CD4-positive, CD25-positive, alpha-beta regulatory T cell (primary cell): ENCODE results near the gene LCE1D. TPM values are rescaled to one million over a fixed set of nuclear protein-coding genes. Genes with fewer than 3 reads are reported as not detected.

Experiments
- ATAC-seq, 2 donors: fragments of 150-1000 bp; cut with Tn5 transposase; one replicate each; pipeline ENCODE4 v1.10.0; 2021; ENCODE audit warnings: low read depth in 2 of 2, moderate number of reproducible peaks in 2 of 2, moderate library complexity in 1 of 2
- DNase-seq, 3 donors: peaks; one replicate each; pipeline versions ENCODE4 v3.0.0 to v3.0.0-alpha.2; 2012 to 2022; ENCODE audit warnings: mixed read lengths in 1 of 3
- H3K27ac ChIP-seq: one replicate; pipeline ENCODE4 v1.7.0; 2013; ENCODE audit warnings: mild to moderate bottlenecking, low read length; ENCODE audit not compliant: insufficient read depth, poor library complexity, severe bottlenecking
- H3K27me3 ChIP-seq: one replicate; pipeline ENCODE4 v1.7.0; 2013; ENCODE audit warnings: low read length; ENCODE audit not compliant: control insufficient read depth, insufficient read depth
- H3K36me3 ChIP-seq: one replicate; pipeline ENCODE4 v1.7.0; 2013; ENCODE audit warnings: mild to moderate bottlenecking, low read length, moderate library complexity; ENCODE audit not compliant: control insufficient read depth, insufficient read depth
- H3K4me1 ChIP-seq: 2 replicates; pipeline ENCODE4 v1.7.0; 2013; ENCODE audit warnings: mild to moderate bottlenecking, low read length; ENCODE audit not compliant: insufficient read depth, control insufficient read depth, poor library complexity, severe bottlenecking
- H3K4me3 ChIP-seq: one replicate; pipeline ENCODE4 v1.7.0; 2013; ENCODE audit warnings: low read depth, mild to moderate bottlenecking, low read length, moderate library complexity
- H3K9me3 ChIP-seq, 2 experiments: 1 replicate in 1 of 2; 2 replicates in 1 of 2; pipeline ENCODE4 v1.7.0; 2013; ENCODE audit warnings: low read length in 2 of 2, mild to moderate bottlenecking in 1 of 2, moderate library complexity in 1 of 2; ENCODE audit not compliant: control insufficient read depth in 2 of 2
- H3K27ac Mint-ChIP-seq, 3 donors: one replicate each; pipeline ENCODE4 v1.8.0; 2020 to 2022; ENCODE audit warnings: mild to moderate bottlenecking in 3 of 3, mixed read lengths in 3 of 3, moderate library complexity in 2 of 3
- H3K27me3 Mint-ChIP-seq: one replicate; pipeline ENCODE4 v1.8.0; 2022; ENCODE audit warnings: mild to moderate bottlenecking, mixed read lengths
- H3K36me3 Mint-ChIP-seq: one replicate; pipeline ENCODE4 v1.8.0; 2020; ENCODE audit warnings: mixed read lengths
- H3K4me1 Mint-ChIP-seq, 4 donors: one replicate each; pipeline ENCODE4 v1.8.0; 2020 to 2022; ENCODE audit warnings: mixed read lengths in 4 of 4, mild to moderate bottlenecking in 1 of 4
- H3K4me3 Mint-ChIP-seq, 4 donors: one replicate each; pipeline ENCODE4 v1.8.0; 2020 to 2022; ENCODE audit warnings: mild to moderate bottlenecking in 4 of 4, mixed read lengths in 4 of 4, moderate library complexity in 3 of 4
- H3K9me3 Mint-ChIP-seq, 7 donors: one replicate each; pipeline ENCODE4 v1.8.0; 2020 to 2022; ENCODE audit warnings: mixed read lengths in 7 of 7, mild to moderate bottlenecking in 3 of 7, moderate library complexity in 2 of 7
- polyA plus RNA-seq, 4 donors: library from polyadenylated mRNA; unstranded; fragments of 300-500 nt; fragmentation: Illumina TruSeq; gene quantifications; one replicate each; pipeline ENCODE4 v1.2.3, GENCODE V29; 2021
- total RNA-seq: library from RNA; stranded (reverse); gene quantifications from one replicate; pipeline ENCODE4 v1.2.3, GENCODE V29; 2022

LCE1D gene
- total and polyA plus RNA-seq, 5 donors from 2014 or later: not detected

DNA sequence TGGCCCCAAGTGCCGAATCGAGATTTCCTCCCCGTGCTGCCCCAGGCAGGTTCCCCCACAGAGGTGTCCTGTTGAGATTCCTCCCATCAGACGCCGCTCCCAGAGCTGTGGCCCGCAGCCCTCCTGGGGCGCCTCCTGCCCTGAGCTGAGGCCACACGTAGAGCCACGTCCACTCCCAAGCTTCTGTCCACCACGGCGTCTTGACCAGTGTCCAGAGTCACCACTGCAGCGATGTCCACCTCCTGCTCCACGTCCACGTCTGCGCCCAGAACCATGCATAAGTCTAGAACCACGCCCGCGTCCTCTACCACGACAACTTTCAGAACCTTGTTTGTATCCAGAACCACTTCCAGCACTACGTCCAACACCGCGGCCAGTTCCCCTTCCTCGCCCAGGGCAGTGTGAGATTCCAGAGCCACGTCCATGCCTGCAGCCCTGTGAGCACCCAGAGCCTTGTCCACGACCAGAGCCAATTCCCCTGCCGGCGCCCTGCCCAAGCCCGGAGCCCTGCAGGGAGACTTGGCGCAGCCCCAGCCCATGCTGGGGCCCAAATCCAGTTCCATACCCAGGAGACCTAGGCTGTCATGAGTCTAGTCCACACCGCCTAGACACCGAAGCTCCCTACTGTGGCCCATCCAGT is 35.9 kb upstream of the LCE1D start:
- no peaks in the 10 kb centered on the region for H3K36me3 Mint-ChIP-seq

DNA sequence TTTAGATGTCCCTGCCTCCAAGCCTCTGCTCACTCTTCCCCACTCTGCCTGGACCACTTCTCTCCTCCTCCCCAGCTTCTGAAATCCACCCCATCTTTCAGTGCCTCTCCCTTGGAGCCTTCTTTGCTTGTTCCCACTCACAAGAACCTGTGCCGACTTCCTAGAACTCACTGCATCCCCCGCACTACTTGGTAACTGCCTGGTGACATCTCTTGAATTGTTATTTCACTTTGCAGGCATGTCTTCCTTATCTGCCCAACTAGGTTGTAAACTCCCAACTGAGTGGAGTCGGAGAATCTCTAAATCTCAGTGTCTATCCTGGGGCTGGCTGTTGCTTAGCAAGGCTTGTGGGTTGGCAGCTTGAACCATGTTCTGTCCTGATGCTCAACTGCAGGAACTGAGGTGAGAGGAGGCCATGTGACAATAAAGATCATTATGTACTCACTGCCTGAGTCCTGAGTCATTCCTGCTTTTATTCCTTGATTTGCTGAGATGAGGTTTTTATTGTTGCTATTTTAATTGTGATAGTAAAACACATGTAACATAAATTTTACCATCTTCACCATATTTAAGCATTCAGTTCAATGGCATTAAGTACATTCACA is 34.8 kb upstream of the LCE1D start:
- H3K36me3 Mint-ChIP-seq: no peaks in the 10 kb centered on the region
- H3K4me3 Mint-ChIP-seq: no peak overlapping the region
- no peak overlapping the region for H3K4me3 ChIP-seq
- peak overlapping the region in 1 of 3 donors; percentile 40 for H3K27ac Mint-ChIP-seq
- no peaks in the 10 kb centered on the region for H3K4me1 ChIP-seq
- no peaks in the 10 kb centered on the region for H3K9me3 ChIP-seq
- no peaks in the 10 kb centered on the region for H3K27me3 ChIP-seq
- H3K27me3 Mint-ChIP-seq: peaks cover 9% of the 10 kb centered on the region
- no peaks in the 10 kb centered on the region for H3K36me3 ChIP-seq
- peaks cover 0 to 5% (median 0%) of the 10 kb centered on the region in 7 donors for H3K9me3 Mint-ChIP-seq
- H3K27ac ChIP-seq: no peak overlapping the region
- ATAC-seq (no peak), DNase-seq (no peak)
- no peaks in the 10 kb centered on the region for H3K4me1 Mint-ChIP-seq

More for the DNA sequence above, 35.9 kb upstream of the LCE1D start:
- Histone ChIP-seq H3K27me3 (no peaks in the 10 kb centered on the region), H3K4me1 (no peaks in the 10 kb centered on the region), H3K4me3 (no peak overlapping the region), H3K27ac (no peak overlapping the region), H3K9me3 (no peaks in the 10 kb centered on the region), H3K36me3 (no peaks in the 10 kb centered on the region)
- DNase-seq: no peak
- Mint-ChIP-seq H3K4me1 (no peaks in the 10 kb centered on the region), H3K27ac (no peak overlapping the region), H3K9me3 (peaks cover 0 to 5% (median 0%) of the 10 kb centered on the region in 7 donors), H3K4me3 (peak overlapping the region in 1 of 4 donors; percentile 24), H3K27me3 (peaks cover 9% of the 10 kb centered on the region)
- ATAC-seq: no peak

DNA sequence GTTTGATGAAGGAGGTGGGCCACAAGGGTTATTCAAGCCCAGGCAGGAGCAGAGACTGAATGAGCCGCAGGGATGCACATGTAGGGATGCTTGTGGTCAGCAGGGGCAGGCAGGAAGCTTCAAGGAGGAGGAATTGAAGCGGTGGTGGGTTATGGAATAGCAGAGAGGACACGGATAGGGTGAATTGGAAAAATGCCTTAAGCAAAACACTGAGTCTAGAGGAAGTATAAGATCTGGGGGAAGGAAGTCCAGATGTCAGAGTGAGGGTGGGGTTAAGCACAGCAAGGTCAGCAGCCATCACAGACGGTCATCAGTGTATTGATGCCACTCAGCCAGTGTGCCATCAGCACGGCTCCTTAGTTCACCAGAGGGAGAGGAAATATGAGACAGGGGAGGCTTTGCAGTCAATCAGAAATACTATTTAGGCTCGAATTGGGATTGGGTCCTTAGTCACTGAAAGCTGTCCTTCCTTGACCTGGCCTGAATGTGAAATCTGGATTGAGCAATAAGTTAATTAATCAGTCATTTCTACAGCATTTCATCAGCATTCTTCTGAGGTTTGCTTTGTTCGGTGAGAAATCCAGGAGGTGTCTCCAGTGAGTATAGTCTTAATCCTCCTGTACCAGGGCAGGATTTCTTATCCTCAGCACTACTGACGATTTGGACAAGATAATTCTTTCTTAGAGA is 27.5 kb upstream of the LCE1D start:
- Histone ChIP-seq H3K27me3 (no peaks in the 10 kb centered on the region), H3K36me3 (no peaks in the 10 kb centered on the region), H3K9me3 (no peaks in the 10 kb centered on the region), H3K4me3 (no peak overlapping the region), H3K4me1 (no peaks in the 10 kb centered on the region), H3K27ac (no peak overlapping the region)
- H3K27ac Mint-ChIP-seq: no peak overlapping the region
- H3K27me3 Mint-ChIP-seq: no peaks in the 10 kb centered on the region
- H3K4me1 Mint-ChIP-seq: no peaks in the 10 kb centered on the region
- no peak for ATAC-seq
- peaks cover 0 to 2% (median 0%) of the 10 kb centered on the region in 7 donors for H3K9me3 Mint-ChIP-seq
- no peak for DNase-seq
- H3K4me3 Mint-ChIP-seq: no peak overlapping the region
- H3K36me3 Mint-ChIP-seq: no peaks in the 10 kb centered on the region

DNA sequence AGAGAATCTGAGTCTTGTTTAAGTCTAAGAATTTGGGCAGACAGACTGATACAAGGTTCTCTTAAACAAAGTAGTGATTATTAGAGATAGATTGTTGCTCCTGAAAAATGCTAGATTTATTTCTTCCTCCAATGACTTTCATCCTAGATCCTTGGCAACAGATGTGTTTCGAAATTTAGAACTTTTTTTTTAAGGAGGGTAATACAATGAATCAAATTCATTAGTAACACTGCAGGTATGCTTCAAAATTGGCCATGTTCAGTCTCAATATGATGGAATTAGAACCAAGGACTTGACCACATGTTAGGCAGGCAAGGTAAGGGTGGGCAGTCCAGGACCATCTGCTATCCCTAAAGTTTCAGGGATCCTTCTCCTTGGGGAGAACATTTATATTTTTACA is 26.1 kb upstream of the LCE1D start:
- no peak overlapping the region for H3K27ac ChIP-seq
- ATAC-seq (no peak), DNase-seq (no peak)
- no peaks in the 10 kb centered on the region for H3K27me3 Mint-ChIP-seq
- H3K4me3 Mint-ChIP-seq: no peak overlapping the region
- peak overlapping the region in 1 of 3 donors; percentile 11 for H3K27ac Mint-ChIP-seq
- no peaks in the 10 kb centered on the region for H3K36me3 Mint-ChIP-seq
- no peak overlapping the region for H3K4me3 ChIP-seq
- H3K9me3 ChIP-seq: no peaks in the 10 kb centered on the region
- H3K9me3 Mint-ChIP-seq: peaks cover 0 to 2% (median 0%) of the 10 kb centered on the region in 7 donors
- no peaks in the 10 kb centered on the region for H3K4me1 Mint-ChIP-seq
- H3K27me3 ChIP-seq: no peaks in the 10 kb centered on the region
- no peaks in the 10 kb centered on the region for H3K4me1 ChIP-seq
- no peaks in the 10 kb centered on the region for H3K36me3 ChIP-seq

DNA sequence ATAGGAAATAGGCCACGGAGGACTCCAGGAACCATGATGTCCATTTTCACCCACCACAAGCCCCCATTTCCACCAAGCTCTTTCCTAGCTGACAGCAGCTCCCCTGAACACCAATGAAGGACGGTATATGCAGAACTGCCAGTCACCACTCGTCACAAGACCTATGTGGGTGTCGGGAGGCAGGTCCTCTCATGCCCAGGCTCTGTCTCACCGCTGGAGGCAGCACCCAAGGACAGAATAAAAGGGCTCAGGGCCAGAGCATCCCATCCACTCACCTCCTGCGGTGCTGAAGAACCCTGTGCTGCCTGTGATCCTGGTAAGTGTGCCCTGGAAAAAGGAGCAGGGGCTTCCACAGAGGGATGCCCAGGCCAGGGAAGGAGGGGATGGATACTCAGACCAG is 21.6 kb upstream of the LCE1D start, which contains the start of gene LCE1F:
LCE1F (plus strand) TSS at position 266 of the 400 bp plus-strand sequence. CDS start 1,232 bp downstream, outside the sequence.
- Mint-ChIP-seq H3K36me3 (no peaks in the 10 kb centered on the region), H3K9me3 (peaks cover 0 to 4% (median 0%) of the 10 kb centered on the region in 7 donors), H3K4me3 (no peak within 1 kb of the TSS), H3K27ac (peak within 1 kb of the TSS in 1 of 3 donors; percentile 45), H3K4me1 (peaks cover 0 to 3% (median 0%) of the 10 kb centered on the region in 4 donors), H3K27me3 (no peaks in the 10 kb centered on the region)
- Histone ChIP-seq H3K36me3 (no peaks in the 10 kb centered on the region), H3K4me3 (no peak within 1 kb of the TSS), H3K9me3 (no peaks in the 10 kb centered on the region), H3K27ac (no peak within 1 kb of the TSS), H3K4me1 (no peaks in the 10 kb centered on the region), H3K27me3 (no peaks in the 10 kb centered on the region)
- no peak for DNase-seq
- ATAC-seq: no peak

DNA sequence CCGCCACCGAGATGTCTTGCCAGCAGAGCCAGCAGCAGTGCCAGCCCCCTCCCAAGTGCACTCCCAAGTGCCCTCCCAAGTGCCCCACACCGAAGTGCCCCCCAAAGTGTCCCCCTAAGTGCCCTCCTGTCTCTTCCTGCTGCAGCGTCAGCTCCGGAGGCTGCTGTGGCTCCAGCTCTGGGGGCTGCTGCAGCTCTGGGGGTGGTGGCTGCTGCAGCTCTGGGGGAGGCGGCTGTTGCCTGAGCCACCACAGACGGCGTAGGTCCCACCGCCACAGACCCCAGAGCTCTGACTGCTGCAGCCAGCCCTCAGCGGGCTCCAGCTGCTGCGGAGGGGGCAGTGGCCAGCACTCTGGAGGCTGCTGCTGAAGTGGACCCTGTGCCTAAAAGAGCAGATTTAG is 20.2 kb upstream of the LCE1D start:
- Histone ChIP-seq H3K4me1 (no peaks in the 10 kb centered on the region), H3K4me3 (no peak overlapping the region), H3K27ac (no peak overlapping the region), H3K27me3 (no peaks in the 10 kb centered on the region), H3K36me3 (no peaks in the 10 kb centered on the region), H3K9me3 (no peaks in the 10 kb centered on the region)
- no peak overlapping the region for H3K4me3 Mint-ChIP-seq
- H3K9me3 Mint-ChIP-seq: peaks cover 0 to 4% (median 0%) of the 10 kb centered on the region in 7 donors
- no peaks in the 10 kb centered on the region for H3K27me3 Mint-ChIP-seq
- no peaks in the 10 kb centered on the region for H3K36me3 Mint-ChIP-seq
- DNase-seq (no peak), ATAC-seq (no peak)
- no peak overlapping the region for H3K27ac Mint-ChIP-seq
- peaks cover 0 to 3% (median 0%) of the 10 kb centered on the region in 4 donors for H3K4me1 Mint-ChIP-seq

DNA sequence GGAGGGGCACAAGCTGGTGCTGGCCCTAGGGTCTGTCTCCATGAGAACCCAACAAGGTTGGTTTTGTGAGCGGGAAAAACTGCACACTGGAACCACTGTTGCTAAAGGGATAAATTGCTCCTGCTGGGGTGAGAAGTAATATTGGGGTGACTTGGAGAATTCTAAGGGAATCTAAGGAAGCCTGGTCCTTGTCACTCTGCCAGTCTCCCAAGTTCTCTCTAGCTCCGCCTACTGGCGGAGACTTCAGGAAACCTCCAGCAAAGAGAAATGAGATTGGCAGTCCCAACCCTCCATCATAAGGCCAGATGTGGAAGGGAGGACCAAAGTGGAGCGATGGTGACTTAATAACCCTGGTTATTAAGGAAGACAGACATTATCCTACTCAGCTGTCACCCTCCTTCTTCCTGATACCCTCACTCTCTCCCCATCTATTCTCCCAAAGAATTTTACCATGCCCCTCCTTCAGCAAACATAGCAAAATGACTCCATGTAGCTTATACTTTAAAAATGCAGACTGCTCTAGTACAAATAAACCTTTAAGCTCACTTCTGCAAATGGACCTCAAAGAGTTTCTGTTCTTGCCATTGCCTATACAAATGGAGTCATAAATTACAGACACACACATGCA is 18.9 kb upstream of the LCE1D start:
- H3K27me3 Mint-ChIP-seq: peaks cover 2% of the 10 kb centered on the region
- no peaks in the 10 kb centered on the region for H3K36me3 ChIP-seq
- H3K27ac ChIP-seq: no peak overlapping the region
- H3K27ac Mint-ChIP-seq: no peak overlapping the region
- H3K9me3 Mint-ChIP-seq: peaks cover 0 to 4% (median 0%) of the 10 kb centered on the region in 7 donors
- no peaks in the 10 kb centered on the region for H3K4me1 ChIP-seq
- no peaks in the 10 kb centered on the region for H3K36me3 Mint-ChIP-seq
- H3K4me3 ChIP-seq: no peak overlapping the region
- H3K9me3 ChIP-seq: no peaks in the 10 kb centered on the region
- ATAC-seq (no peak), DNase-seq (no peak)
- no peak overlapping the region for H3K4me3 Mint-ChIP-seq
- H3K4me1 Mint-ChIP-seq: peaks cover 0 to 3% (median 0%) of the 10 kb centered on the region in 4 donors
- H3K27me3 ChIP-seq: no peaks in the 10 kb centered on the region
